ENCODE data around the gene FAM20C.

GRCh38 chr7:244974-245373 is 52.6 kb downstream of the FAM20C start:
- TF ChIP-seq POLR2AphosphoS5 (IDR thresholded peaks at IDR 0.05) (peak; percentile 23), CTCF (IDR thresholded peaks at IDR 0.05) (no peak), POLR2A (IDR thresholded peaks at IDR 0.05) (no peak)

Measured in gastroesophageal sphincter (tissue), 3 donors.